Erythroblast (primary cell): ENCODE measurements around the gene ESR1.

Experiments used
- GATA1 ChIP-seq: IDR thresholded peaks from 2 replicates; pipeline ENCODE4 v1.6.1; 2011; ENCODE audit warnings: low read depth, mild to moderate bottlenecking, control low read depth, low read length, moderate library complexity
- POLR2A ChIP-seq: IDR thresholded peaks from 2 replicates; pipeline ENCODE4 v1.6.1; 2011; ENCODE audit warnings: mild to moderate bottlenecking, low read length

- TF ChIP-seq POLR2A (no peak), GATA1 (no peak)
Observed at GRCh38 chr6:151900256-151900655, 92.8 kb downstream of the ESR1 start.
